Keratinocyte (primary cell): Measurements from ENCODE around the gene SNAP25. TPM values are rescaled to one million over a fixed set of nuclear protein-coding genes. Genes with fewer than 3 reads are reported as not detected.

Experiments
- DNase-seq: peaks from one replicate; pipeline ENCODE4 v3.0.0-alpha.2; 2011; ENCODE audit warnings: low read depth, missing footprints, low spot score
- FAIRE-seq: peaks from 2 replicates; lab custom pipeline; 2011; peaks lifted over from hg19 to GRCh38; lab: Jason Lieb, UNC
- H2AFZ ChIP-seq: 2 replicates; pipeline ENCODE4 v1.6.0; 2012; ENCODE audit warnings: low read length, control low read depth, inconsistent platforms; ENCODE audit not compliant: control insufficient read depth
- H3K27ac ChIP-seq: 2 replicates; pipeline ENCODE4 v1.5.1; 2011; ENCODE audit warnings: low read length; ENCODE audit not compliant: control insufficient read depth, insufficient read depth
- H3K27me3 ChIP-seq: 3 replicates; pipeline ENCODE4 v1.6.0; 2011; ENCODE audit warnings: low read length; ENCODE audit not compliant: control insufficient read depth, insufficient read depth; ENCODE audit errors: extremely low read depth
- H3K36me3 ChIP-seq, 2 experiments: 2 replicates in 1 of 2; 3 replicates in 1 of 2; pipeline ENCODE4 v1.5.1; 2011; ENCODE audit warnings: low read length in 2 of 2, mild to moderate bottlenecking in 1 of 2; ENCODE audit not compliant: control insufficient read depth in 2 of 2, insufficient read depth in 2 of 2; ENCODE audit errors: extremely low read depth in 1 of 2
- H3K4me1 ChIP-seq: 3 replicates; pipeline ENCODE4 v1.5.1; 2011; ENCODE audit warnings: low read length; ENCODE audit not compliant: control insufficient read depth, insufficient read depth; ENCODE audit errors: extremely low read depth
- H3K4me2 ChIP-seq: 3 replicates; pipeline ENCODE4 v1.6.0; 2011; ENCODE audit warnings: low read depth, low read length; ENCODE audit not compliant: control insufficient read depth, insufficient read depth; ENCODE audit errors: extremely low read depth
- H3K4me3 ChIP-seq, 3 experiments: fragments of 200-600 bp in 1 of 3; sonication (generic) in 1 of 3; 2 replicates in 2 of 3; 3 replicates in 1 of 3; pipeline ENCODE4 v1.5.1; 2011 to 2016; ENCODE audit warnings: low read length in 3 of 3, mild to moderate bottlenecking in 3 of 3, control low read depth in 2 of 3, inconsistent platforms in 1 of 3, low read depth in 1 of 3, mixed read lengths in 1 of 3, mixed run types in 1 of 3, moderate library complexity in 1 of 3; ENCODE audit not compliant: control insufficient read depth in 2 of 3, insufficient read depth in 2 of 3; ENCODE audit errors: extremely low read depth in 1 of 3
- H3K79me2 ChIP-seq: 2 replicates; pipeline ENCODE4 v1.6.0; 2012; ENCODE audit warnings: low read length; ENCODE audit not compliant: control insufficient read depth, insufficient read depth
- H3K9ac ChIP-seq: 3 replicates; pipeline ENCODE4 v1.6.0; 2011; ENCODE audit warnings: low read length; ENCODE audit not compliant: control insufficient read depth, insufficient read depth; ENCODE audit errors: extremely low read depth
- H3K9me1 ChIP-seq: 3 replicates; pipeline ENCODE4 v1.6.0; 2011; ENCODE audit warnings: low read length; ENCODE audit not compliant: control insufficient read depth, insufficient read depth; ENCODE audit errors: extremely low read depth
- H3K9me3 ChIP-seq: 2 replicates; pipeline ENCODE4 v1.5.1; 2012; ENCODE audit warnings: low read depth, low read length; ENCODE audit not compliant: control insufficient read depth
- H4K20me1 ChIP-seq: 3 replicates; pipeline ENCODE4 v1.6.0; 2011; ENCODE audit warnings: low read length; ENCODE audit not compliant: control insufficient read depth, insufficient read depth; ENCODE audit errors: extremely low read depth
- CTCF ChIP-seq, 3 experiments: IDR thresholded peaks in 1 of 3; conservative IDR thresholded peaks in 1 of 3; optimal IDR thresholded peaks in 1 of 3; 2 replicates in 2 of 3; 3 replicates in 1 of 3; pipeline versions ENCODE3 to v1.5.1; 2011; ENCODE audit warnings: low read length in 3 of 3, mild to moderate bottlenecking in 3 of 3, moderate library complexity in 2 of 3, control low read depth in 1 of 3, inconsistent platforms in 1 of 3; ENCODE audit not compliant: insufficient read depth in 2 of 3; ENCODE audit errors: extremely low read depth in 1 of 3
- EZH2 ChIP-seq: IDR thresholded peaks from one replicate; pipeline ENCODE4 v1.6.1; 2012; ENCODE audit warnings: inconsistent platforms, mild to moderate bottlenecking, low read length, moderate library complexity
- dilution Hi-C: fragments of 300-500 bp; cut with MboI; formaldehyde crosslinking; loops from one replicate; pipeline ENCODE4 v1.7.0; 2020; ENCODE audit warnings: low sequenced_read_pairs; ENCODE audit not compliant: extremely low pct_ligation_motif_present
- polyA plus RNA-seq, 5 experiments: library from polyadenylated mRNA; depleted of rRNA in 3 of 5; stranded (reverse) in 3 of 5; stranded (forward) in 1 of 5; unstranded in 1 of 5; fragments of >200 nt; gene quantifications; 1 replicate in 1 of 5; 2 replicates in 3 of 5; 3 replicates in 1 of 5; pipeline versions ENCODE4 v1.2.1 to v1.2.3, GENCODE V29; 2011 to 2012; ENCODE audit warnings: missing spikeins in 2 of 5, low read depth in 1 of 5, low replicate concordance in 1 of 5

Gene SNAP25
- polyA plus RNA-seq, 1 donor (not counting 4 experiments of a cell fraction or from before 2014, with no cell fraction given), result not detected

- no peaks in the 10 kb centered on the region for H4K20me1 ChIP-seq
- no peaks in the 10 kb centered on the region for H3K4me1 ChIP-seq
- DNase-seq (no peak), FAIRE-seq (no peak)
- H3K27ac ChIP-seq, result no peak overlapping the region
- H3K79me2 ChIP-seq, result no peaks in the 10 kb centered on the region
- TF ChIP-seq CTCF (optimal IDR thresholded peaks at IDR 0.05 in 1 of 3, IDR thresholded peaks at IDR 0.05 in 1 of 3, conservative IDR thresholded peaks at IDR 0.05 in 1 of 3; ENCODE audit: extremely low read depth in 1 of 3, insufficient read depth in 2 of 3, low read length in 3 of 3) (no peak), EZH2 (no peak)
- dilution Hi-C loops, result no loop called here
- no peaks in the 10 kb centered on the region for H3K9me3 ChIP-seq
- H3K4me3 ChIP-seq, result no peak overlapping the region
- H3K4me2 ChIP-seq, result no peak overlapping the region
- no peaks in the 10 kb centered on the region for H3K27me3 ChIP-seq
- no peaks in the 10 kb centered on the region for H3K9me1 ChIP-seq
- H3K36me3 ChIP-seq, result no peaks in the 10 kb centered on the region
- no peak overlapping the region for H3K9ac ChIP-seq
- no peak overlapping the region for H2AFZ ChIP-seq
Observed at GRCh38 chr20:10330071-10330470, 111.4 kb downstream of the SNAP25 start.

GRCh38 chr20:10332656-10333415 lies 114.2 kb downstream of the SNAP25 start:
- Histone ChIP-seq H4K20me1 (no peaks in the 10 kb centered on the region), H3K27me3 (no peaks in the 10 kb centered on the region), H3K4me3 (no peak overlapping the region), H3K4me1 (no peaks in the 10 kb centered on the region), H3K9me3 (no peaks in the 10 kb centered on the region), H3K27ac (no peak overlapping the region), H3K9ac (no peak overlapping the region), H3K9me1 (no peaks in the 10 kb centered on the region), H2AFZ (no peak overlapping the region), H3K36me3 (no peaks in the 10 kb centered on the region), H3K79me2 (no peaks in the 10 kb centered on the region), H3K4me2 (no peak overlapping the region)
- DNase-seq (no peak), FAIRE-seq (no peak)
- dilution Hi-C loops, result no loop called here
- no peak for TF ChIP-seq CTCF (optimal IDR thresholded peaks at IDR 0.05 in 1 of 3, IDR thresholded peaks at IDR 0.05 in 1 of 3, conservative IDR thresholded peaks at IDR 0.05 in 1 of 3; ENCODE audit: extremely low read depth in 1 of 3, insufficient read depth in 2 of 3, low read length in 3 of 3)
- TF ChIP-seq EZH2, result no peak
